ENCODE results near the gene CDK18.

The CDK18 gene

GRCh38 chr1:205580140-205580922 is 75.9 kb downstream of the CDK18 start:
- no peak for FAIRE-seq
- no peak for DNase-seq (ENCODE audit: insufficient read length, low spot score)
- TF ChIP-seq CTCF (IDR thresholded peaks at IDR 0.05; ENCODE audit: insufficient read depth, missing control alignments), result no peak

- no peak for TF ChIP-seq CTCF (IDR thresholded peaks at IDR 0.05; ENCODE audit: insufficient read depth, missing control alignments)
- DNase-seq (ENCODE audit: insufficient read length, low spot score) (no peak), FAIRE-seq (no peak)
Observed at GRCh38 chr1:205580923-205581180, 76.4 kb downstream of the CDK18 start.

GRCh38 chr1:205581321-205581980 is 77.0 kb downstream of the CDK18 start:
- FAIRE-seq (no peak), DNase-seq (ENCODE audit: insufficient read length, low spot score) (no peak)
- no peak for TF ChIP-seq CTCF (IDR thresholded peaks at IDR 0.05; ENCODE audit: insufficient read depth, missing control alignments)

GRCh38 chr1:205582046-205582445 is 77.6 kb downstream of the CDK18 start:
- FAIRE-seq, result no peak
- no peak for TF ChIP-seq CTCF (IDR thresholded peaks at IDR 0.05; ENCODE audit: insufficient read depth, missing control alignments)
- DNase-seq (ENCODE audit: insufficient read length, low spot score), result no peak
